Measurements from ENCODE around the gene MYO19.

DNA sequence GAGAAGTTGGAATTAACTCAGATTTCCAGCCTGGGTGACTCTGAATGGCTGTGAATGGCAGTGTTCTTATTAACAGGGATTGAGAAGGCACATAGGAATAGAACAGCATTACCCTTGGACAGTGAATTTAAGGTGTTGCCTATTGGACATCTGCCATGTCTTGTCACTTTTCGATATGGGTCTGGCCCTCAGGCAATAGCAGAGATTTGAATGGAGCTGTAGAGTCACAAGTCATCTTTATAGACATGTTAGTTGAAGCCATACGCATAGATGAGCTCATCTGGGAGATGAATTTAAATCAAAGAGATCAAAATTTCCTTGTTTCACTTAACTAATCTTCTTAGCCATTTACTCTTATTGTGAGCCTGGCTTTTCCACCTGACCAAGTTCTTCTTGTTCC lies 42.1 kb upstream of the MYO19 start:
- TF ChIP-seq, protein P1, sequence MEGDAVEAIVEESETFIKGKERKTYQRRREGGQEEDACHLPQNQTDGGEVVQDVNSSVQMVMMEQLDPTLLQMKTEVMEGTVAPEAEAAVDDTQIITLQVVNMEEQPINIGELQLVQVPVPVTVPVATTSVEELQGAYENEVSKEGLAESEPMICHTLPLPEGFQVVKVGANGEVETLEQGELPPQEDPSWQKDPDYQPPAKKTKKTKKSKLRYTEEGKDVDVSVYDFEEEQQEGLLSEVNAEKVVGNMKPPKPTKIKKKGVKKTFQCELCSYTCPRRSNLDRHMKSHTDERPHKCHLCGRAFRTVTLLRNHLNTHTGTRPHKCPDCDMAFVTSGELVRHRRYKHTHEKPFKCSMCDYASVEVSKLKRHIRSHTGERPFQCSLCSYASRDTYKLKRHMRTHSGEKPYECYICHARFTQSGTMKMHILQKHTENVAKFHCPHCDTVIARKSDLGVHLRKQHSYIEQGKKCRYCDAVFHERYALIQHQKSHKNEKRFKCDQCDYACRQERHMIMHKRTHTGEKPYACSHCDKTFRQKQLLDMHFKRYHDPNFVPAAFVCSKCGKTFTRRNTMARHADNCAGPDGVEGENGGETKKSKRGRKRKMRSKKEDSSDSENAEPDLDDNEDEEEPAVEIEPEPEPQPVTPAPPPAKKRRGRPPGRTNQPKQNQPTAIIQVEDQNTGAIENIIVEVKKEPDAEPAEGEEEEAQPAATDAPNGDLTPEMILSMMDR (IDR thresholded peaks at IDR 0.05), result no peak
- TF ChIP-seq EZH2 (IDR thresholded peaks at IDR 0.05), result no peak
- no peak for TF ChIP-seq EZH2phosphoT487 (IDR thresholded peaks at IDR 0.05)
